Ecto neural progenitor cell (in vitro differentiated cells): Measurements from ENCODE around the gene STAT5B.
"Not testable (repeated sequence)": the region's sequence is repeated elsewhere in the genome, so short reads cannot be mapped to it uniquely, and the experiment has no call there.

Experiments used
- DNase-seq: peaks from one replicate; pipeline ENCODE4 v3.0.0-alpha.2; 2018; ENCODE audit warnings: low spot score

Gene STAT5B

DNA sequence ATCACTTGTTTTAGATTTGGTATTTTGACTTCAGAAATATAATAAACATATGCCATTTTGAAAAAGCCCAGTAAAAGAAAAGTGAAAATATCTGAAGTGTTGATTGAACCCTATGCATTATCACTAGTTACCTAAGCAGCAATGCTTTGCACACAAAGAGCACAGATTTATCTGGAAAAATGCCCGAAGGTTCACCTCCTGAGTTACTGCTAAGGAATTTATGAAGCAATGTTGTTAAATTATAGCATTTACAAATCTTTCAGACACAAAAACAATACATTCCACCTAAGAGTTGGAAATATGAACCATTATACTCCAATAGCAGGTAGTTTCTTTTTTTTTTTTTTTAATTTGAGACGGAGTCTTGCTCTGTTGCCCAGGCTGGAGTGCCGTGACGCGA is 43.0 kb downstream of the STAT5B start:
- DNase-seq, result no peak

DNA sequence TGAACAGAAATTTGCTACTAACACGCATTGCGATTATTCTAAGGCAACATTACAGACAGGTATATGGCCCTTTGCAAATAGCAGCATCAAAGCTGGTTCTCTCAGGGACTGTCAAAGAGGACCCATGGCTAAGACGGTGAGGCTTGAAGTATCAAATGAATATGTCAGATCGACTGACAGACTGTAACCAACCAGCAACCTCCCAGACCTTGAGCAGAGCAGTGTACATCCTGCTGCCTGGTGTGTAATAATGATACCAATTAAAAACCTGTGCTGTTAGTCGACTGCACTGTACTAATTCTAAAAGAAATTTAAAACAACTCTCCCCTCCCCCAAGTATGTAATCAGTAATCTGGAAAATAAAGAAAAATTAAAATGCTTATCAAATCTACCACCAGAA is 46.0 kb downstream of the STAT5B start:
- DNase-seq, result no peak

DNA sequence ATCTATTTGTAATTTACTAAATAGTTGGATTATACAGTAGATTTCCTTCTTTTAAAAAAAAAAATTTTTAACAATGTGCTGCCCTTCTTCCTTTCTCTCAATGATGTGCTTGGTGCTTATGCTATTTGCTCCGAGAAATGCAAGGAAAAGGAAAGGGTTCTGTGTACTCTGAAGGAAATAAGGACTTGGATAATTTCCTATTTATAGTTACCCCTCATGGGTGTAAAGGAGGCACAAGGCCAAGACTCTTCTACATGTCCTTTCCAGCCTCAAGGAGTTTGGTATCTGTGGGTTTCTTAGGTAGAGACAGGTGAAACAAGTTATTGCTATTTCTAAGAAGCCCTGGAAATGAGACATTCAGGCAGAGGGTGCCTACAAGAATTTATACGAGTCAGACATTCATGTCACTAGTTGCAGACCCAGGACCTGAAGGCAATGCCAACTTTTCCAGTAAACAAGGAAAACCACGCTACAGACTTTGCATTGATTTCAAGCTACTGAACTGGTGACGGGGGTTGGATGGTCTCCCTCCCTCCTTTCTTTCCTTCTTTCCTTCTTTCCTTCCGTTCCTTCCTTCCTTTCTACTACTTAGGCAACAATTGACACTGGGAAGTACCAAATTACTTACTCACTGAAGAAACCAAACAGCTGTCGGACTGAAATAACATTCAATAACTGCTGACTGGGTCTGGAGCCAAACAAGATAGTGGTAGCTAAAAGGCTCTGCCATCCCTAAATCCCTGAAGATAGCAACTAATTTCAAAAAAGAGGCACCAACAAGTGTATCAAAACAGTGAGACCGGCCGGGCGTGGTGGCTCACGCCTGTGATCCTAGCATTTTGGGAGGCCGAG is 48.1 kb downstream of the STAT5B start:
- no peak for DNase-seq

DNA sequence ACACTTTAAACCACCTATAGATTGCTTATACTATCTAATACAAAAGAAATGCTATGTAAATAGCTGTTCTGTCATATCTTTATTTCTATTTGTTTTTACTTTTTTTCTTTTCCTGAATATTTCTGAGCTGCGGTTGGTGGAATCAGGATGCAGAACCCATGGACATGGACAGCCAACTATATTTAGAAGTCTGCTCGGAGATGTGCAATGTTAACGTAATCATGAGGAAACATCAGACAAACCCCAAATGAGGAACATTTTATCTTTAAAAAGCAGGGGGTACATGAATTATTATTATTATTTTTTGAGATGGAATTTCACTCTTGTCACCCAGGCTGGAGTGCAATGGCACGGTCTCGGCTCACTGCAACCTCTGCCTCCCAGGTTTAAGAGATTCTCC is 50.5 kb downstream of the STAT5B start:
- no peak for DNase-seq

DNA sequence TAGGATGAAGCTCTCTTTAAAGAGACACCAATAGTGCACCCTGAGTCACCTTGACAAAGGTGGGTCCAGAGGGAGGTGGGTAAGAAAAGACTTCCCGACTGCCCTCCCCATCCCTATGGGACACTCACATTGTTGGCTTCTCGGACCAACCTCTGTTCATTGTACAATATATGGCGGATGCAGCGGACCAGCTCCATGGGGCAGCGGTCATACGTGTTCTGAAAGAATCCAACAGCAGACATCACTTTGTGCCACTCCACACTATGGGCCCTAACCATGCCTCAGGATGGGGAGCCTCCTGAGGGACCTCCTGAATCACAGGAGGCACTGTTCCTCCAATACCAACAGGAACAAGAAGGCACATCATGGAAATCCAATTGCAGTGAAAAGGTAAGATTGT is 51.5 kb downstream of the STAT5B start:
- no peak for DNase-seq

DNA sequence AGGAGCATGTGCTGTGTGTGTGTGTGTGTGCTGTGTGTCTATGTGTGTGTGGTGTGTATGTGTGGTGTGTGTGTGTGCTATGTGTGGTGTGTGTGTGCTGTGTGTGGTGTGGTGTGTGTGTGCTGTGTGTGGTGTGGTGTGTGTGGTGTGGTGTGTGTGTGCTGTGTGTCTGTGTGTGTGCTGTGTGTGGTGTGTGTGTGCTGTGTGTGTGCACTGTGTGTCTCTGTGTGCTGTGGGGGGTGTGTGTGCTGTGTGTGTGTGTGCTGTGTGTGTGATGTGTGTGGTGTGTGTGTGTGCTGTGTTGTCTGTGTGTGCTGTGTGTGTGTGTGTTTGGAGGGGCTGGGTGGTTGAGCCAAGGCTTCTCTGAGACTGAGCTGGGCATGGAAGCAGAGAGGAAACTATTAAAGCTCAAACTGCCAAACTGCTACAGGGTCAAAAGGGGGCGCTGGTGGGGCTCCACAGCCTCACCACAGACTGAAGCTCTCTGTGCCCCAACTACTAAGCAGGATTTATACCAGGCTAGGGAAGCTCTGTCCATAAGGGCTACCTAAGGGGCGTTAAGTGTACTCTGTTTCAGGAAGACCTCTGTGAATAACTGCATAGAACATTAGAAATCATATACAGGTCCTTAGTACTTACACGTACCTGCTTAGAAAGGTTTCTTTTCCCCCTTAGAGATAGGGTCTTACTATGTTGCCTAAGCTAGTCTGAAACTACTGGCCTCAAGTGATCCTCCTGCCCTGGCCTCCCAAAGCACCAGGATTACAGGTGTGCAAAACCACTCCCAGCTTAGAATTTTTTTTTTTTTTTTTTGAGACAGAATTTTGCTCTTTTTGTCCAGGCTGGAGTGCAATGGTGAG is 54.1 kb downstream of the STAT5B start:
- DNase-seq, result peak; percentile 72

DNA sequence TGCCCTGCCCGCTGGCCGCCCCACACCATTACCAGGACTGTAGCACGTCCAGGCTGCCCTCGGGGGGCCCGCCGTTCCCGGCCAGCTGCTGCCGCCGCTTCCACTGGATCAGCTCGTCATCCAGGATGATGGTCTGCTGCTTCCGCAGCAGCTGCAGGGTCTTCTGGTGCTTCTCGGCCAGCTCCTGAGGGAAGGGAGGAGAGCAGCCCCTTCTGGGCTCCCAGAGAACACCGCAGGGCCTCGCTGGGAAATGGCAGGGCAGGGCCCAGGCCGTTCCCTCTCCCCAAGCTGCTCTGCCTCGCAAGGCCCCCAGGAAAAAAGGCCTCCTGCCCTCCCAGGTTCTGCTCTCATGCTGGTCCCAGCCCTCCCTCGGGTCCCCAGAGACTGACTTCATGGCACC is 56.9 kb downstream of the STAT5B start:
- not testable (repeated sequence) for DNase-seq

DNA sequence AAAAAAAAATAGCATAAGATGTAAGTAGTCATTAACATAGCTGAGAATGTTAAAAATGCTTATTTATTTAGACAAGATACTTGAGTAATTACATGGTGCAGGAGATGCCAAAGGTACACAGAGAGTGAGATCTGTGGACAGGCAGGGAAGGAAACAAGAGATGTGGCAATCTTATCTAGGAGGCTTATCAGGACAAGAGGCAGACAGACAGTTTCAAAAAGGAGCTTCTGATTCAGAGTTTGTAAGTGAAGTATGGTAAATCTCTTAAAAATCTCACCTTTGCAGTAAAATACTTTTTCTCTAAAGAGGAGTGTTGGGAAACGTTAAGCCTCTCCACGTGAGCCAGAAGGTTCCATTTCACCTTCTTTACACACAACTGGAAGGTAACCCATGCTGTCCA is 62.0 kb downstream of the STAT5B start:
- no peak for DNase-seq

DNA sequence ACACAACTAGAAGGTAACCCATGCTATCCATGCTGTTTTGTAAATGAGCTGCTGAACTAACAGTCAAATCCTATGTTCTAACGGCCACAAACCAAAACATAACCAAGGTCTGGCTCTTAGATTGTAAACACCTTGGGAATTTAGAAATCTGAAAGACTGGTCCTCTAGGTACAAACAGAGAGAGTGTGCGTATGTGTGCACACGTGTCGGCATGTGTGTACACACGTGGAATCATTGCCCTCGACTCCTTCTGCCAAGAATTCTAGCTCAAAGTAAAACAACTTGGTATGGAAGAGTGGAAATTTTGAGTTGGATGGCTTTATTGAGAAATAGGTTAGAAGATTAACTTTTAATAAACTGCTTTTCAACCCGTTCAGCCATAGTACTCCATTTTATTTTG is 63.8 kb downstream of the STAT5B start:
- DNase-seq, result no peak

DNA sequence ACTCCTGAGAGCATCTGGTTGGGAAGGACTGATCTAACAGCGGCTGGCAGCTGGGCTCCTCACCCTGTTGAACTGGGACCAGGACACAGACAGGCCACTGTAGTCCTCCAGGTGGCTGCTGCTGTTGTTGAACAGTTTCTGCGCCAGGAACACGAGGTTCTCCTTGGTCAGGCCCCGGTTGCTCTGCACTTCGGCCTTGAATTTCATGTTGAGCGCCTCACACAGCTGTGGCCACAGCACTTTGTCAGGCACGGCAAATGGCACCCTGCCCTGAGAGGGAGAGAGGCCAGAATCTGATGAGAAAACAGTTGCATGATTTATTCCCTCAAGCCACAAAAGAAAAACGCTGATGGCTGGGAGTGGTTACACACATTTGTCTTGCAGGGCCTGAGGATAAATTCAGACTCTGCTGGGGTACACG is 64.3 kb downstream of the STAT5B start:
- DNase-seq, result not testable (repeated sequence)

DNA sequence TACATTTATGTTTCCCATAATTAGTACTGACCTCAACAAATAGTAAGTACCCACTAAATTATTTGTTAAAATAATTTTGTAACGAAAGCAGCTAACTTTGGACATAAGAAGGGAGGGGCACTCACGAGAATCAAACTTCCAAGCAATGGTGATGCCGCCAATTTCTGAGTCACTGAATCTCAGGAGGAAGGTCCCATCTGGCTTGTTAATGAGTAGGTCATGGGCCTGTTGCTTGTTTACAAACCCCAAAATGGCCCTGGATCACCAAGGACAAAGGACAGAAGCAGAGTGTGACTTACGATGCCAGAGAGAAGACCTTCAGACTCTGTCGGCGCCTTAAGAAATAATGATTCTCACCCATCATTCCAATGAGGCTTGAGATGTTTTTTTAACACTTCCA is 66.1 kb downstream of the STAT5B start:
- no peak for DNase-seq

DNA sequence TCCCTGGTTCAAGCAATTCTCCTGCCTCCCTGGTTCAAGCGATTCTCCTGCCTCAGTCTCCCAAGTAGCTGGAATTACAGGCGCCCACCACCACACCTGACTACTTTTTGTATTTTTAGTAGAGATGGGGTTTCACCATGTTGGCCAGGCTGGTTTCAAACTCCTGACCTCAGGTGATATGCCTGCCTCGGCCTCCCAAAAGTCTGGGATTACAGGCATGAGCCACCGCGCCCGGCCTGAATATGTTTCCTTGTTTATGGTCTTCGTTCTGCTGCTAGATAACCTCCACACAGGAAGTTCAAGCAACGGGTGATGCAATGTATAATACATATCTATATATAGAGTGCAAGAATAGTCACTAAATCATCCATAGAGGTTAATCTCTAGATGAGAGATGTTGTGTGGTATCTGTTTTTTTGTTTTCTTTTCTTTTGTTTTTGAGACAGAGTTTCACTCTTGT is 70.0 kb downstream of the STAT5B start:
- not testable (repeated sequence) for DNase-seq

DNA sequence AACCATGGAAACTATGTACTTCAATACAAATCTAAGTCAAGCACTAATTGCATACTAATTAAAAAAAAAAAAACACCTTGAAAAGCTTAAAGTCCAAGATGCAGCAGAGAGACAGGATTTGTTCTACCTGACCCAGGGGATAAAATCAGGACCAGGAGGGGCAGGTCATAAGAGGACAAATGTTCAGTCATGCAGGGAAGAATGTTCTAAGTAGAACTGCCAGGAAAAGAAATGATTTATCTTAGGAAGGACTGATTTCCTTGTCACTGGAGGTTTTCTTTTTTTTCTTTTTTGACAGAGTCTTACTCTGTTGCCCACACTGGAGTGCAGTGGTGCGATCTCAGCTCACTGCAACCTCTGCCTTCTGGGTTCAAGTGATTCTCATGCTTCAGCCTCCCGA is 72.8 kb downstream of the STAT5B start:
- no peak for DNase-seq

DNA sequence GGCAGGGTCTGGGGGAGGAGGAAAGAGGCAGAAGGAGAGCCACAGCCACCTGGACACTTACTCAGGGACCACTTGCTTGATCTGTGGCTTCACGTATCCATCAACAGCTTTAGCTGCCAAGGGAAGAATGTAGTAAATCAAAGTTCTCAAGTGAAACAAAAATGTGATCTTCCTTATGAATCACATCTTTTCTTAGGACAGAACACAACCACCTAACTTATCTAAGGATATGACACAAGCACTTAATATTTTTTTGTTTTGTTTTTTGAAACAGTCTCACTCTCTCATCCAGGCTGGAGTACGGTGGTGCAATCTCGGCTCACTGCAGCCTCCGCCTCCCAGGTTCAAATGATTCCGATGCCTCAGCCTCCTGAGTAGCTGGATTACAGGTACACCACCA is 73.5 kb downstream of the STAT5B start:
- DNase-seq, result no peak

DNA sequence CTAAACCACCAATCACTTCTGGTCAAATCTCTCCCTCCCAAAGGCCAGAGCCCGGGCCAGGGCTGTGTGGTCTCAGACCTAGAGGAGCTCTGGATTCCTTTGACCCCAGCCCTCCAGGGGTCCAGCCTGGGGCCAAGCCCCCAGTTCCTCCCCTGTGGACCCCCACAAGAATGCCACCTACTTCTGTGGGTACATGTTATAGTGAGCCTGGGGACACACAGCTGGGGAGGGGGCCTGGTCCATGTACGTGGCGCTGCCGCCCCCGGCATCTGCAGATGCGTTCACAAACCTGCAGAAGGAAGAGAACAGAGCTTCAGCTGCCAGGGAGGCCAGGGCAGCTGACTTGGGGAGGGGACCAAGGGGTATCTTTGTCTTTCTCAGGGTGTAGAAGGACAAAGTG is 74.0 kb downstream of the STAT5B start:
- DNase-seq, result no peak

DNA sequence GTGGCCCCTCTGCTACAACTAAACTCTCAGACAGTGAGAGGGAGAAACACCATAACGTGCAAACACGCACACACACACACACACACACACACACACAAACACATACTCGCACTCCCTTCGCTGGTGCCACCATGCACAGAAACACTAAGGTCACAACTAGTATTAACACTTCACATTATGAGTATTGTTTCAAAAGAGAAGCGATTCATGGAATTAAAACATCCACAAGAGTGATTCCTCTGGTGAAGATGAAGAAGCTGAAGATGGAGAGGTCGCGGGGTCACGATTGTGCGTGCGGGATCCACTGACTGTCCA is 74.8 kb downstream of the STAT5B start:
- no peak for DNase-seq

DNA sequence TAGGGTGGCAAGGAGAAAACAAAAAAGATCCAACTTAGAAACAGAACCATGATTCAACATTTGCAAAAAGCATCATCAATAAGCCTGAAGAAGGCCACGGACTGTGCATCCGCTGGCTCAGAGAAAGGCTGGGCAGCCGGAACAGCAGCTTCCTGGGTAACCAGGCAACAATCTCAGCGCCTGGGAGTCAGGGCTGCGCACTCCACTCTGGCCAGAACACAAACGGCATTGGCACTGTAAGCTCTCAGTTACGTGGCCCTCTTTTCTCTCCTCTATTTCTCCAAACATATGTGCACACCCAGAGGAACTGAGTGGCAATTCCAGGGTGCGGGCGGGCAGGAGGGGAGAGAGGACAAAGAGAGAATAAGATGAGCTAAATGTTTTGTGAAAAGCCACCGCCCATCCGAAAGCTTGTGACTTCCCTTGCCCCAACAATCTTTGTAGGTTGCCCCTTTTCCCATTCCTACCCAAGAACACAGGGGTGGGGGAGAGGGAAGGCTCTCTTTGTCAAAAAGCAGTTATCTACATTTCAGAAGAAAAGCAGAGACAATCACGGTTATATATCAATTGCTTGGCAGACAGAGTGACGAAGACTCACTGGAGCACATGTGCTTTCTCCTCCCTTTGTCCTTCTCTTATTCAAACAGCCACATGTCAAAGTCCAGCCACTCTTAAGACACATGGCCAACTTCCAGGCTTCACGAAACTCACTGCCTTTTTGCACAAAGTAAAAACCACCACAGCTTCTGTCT is 75.3 kb downstream of the STAT5B start:
- DNase-seq, result no peak

DNA sequence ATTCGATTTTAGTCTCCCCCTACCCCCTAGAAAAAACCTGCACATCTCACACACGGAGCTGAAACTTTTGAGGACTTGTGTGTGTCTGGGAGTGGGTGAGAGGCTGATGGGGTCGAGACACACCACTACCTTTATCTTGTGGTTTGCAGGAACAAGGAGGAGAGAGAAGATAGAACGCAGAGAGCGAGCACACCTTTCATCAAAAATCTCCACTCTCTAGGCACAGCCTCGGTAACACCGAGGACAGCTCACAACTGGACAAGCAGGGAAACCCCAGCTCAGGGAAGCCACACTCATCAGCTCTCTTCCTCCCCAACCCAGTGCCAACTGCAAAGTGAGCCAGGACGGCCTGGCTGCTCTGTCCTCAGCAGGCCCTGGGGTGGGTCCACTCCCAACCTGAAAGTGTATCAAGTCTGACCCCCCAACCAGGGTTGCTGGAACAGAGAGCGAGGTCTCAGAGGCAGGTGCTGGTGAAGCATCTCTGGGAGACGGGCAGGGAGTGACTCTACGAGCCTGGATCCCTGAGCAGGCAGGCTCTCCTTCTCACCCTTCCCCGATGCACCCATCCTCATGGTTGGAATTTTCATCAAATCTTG is 76.7 kb downstream of the STAT5B start:
- no peak for DNase-seq

DNA sequence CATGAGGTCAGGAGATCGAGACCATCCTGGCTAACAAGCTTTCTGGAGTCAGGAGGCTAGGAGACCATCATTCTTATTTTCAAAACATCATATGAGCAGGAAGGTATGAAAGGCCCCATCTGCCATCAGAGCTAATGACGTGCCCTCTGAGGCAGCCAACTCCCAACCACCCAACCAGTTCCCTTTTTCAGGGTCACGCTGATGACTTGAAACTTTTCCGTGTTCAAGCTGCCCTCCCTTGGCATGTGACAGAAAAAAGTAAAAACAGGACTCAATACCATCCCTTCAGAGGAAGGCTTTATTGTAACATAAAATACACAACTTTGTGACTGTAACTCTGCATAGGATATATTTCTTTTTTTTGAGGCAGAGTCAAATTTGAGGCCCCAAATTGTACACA is 77.3 kb downstream of the STAT5B start:
- no peak for DNase-seq

DNA sequence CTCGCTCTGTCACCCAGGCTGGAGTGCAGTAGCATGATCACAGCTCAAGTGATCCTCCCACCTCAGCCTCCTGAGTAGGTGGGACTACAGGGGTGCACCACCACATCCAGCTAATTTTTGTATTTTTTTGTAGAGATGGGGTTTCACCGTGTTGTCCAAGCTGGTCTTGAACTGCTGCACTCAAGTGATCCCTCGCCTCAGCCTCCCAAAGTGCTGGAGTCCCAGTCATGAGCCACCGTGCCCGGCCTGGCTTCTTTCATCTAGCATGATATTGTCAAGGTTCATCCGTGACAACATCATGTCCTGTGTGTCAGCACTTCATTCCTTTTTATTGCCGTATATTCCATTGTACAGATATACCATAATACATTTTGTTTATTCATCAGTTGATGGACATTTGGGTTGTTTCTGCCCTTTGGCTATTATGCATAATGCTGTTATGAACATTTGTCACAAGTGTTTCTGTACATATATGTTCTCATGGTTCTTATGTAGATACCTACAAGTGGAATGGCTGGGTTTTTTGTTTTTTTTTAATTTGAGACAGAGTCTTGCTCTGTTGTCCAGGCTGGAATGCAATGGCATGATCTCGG is 78.5 kb downstream of the STAT5B start:
- DNase-seq, result no peak

DNA sequence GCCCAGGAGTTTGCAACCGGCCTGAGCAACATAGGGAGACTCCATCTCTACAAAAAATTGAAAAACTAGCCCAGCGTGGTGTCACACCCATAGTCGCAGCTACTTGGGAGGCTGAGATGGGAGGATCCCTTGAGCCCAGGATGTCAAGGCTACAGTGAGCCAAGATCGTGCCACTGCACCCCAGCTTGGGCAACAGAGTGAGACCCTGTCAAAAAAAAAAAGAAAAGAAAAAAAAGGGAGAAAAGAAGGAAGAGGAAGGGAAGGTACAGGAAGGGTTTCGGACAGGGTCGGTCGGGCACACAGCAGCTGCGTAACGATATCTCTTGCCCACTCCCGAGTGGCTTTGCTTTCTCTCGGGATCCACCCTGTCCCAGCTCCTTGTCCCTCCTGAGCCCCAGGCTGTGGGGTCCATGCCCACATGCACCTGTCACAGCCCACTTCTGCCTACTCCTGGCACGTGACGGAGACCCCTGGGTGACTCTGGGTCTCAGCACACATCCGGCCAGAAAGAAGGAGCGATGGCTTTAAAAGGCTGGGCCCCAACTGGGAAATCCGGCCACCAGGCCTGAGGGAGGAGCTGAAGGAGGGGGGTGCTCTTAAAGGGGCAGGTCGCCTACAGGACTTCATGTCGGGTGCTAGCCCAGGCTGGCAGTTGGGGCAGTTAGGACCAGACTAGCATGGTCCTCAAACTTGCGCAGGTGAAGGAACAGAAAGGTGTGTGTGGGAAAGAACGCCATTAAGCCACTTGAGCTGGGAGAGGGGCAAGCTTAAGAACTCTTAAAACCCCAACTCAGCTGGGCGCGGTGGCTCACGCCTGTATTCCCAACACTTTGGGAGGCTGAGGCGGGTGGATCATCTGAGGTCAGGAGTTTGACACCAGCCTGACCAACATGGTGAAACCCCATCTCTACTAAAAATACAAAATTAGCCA is 82.0 kb downstream of the STAT5B start, which contains the start of gene GHDC:
GHDC (minus strand) TSS at position 526 of the 931 bp plus-strand sequence. CDS start 913 bp downstream, outside the sequence.
- DNase-seq, result peak; percentile 86
